ENCODE results near the gene OR6C6.

Gene OR6C6

DNA sequence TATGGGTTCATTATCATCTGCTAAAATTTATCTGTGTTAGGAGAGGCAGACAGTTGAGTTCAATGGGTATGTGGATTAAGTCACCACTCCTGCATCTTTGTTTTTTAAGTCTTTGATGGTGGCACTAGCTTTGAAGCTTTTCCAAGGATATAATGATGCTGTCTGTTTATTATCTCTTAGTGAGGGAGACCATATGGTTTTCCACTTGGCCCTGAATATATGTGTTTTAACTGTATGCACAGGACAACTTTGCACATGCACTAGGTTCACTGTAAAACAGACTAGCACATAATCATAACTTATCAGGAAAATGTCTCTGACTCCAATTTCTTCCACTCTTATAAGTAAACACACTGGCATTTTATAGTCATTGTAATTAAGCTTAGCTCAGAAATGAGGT is 43.1 kb downstream of the OR6C6 start:
- Histone ChIP-seq H3K9me3 (ENCODE audit: severe bottlenecking) (no peaks in the 10 kb centered on the region), H3K27me3 (ENCODE audit: insufficient read depth, poor library complexity, severe bottlenecking) (peaks cover 16% of the 10 kb centered on the region), H3K27ac (ENCODE audit: poor library complexity, severe bottlenecking) (no peak overlapping the region), H3K36me3 (ENCODE audit: low read depth) (no peaks in the 10 kb centered on the region), H3K4me1 (ENCODE audit: insufficient read depth, poor library complexity, severe bottlenecking) (no peaks in the 10 kb centered on the region), H3K4me3 (ENCODE audit: severe bottlenecking) (no peak overlapping the region)
- DNase-seq (ENCODE audit: low spot score) (no peak), ATAC-seq (ENCODE audit: low read depth) (no peak)
- TF ChIP-seq, protein P1, sequence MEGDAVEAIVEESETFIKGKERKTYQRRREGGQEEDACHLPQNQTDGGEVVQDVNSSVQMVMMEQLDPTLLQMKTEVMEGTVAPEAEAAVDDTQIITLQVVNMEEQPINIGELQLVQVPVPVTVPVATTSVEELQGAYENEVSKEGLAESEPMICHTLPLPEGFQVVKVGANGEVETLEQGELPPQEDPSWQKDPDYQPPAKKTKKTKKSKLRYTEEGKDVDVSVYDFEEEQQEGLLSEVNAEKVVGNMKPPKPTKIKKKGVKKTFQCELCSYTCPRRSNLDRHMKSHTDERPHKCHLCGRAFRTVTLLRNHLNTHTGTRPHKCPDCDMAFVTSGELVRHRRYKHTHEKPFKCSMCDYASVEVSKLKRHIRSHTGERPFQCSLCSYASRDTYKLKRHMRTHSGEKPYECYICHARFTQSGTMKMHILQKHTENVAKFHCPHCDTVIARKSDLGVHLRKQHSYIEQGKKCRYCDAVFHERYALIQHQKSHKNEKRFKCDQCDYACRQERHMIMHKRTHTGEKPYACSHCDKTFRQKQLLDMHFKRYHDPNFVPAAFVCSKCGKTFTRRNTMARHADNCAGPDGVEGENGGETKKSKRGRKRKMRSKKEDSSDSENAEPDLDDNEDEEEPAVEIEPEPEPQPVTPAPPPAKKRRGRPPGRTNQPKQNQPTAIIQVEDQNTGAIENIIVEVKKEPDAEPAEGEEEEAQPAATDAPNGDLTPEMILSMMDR (IDR thresholded peaks at IDR 0.05; ENCODE audit: poor library complexity, severe bottlenecking): no peak

DNA sequence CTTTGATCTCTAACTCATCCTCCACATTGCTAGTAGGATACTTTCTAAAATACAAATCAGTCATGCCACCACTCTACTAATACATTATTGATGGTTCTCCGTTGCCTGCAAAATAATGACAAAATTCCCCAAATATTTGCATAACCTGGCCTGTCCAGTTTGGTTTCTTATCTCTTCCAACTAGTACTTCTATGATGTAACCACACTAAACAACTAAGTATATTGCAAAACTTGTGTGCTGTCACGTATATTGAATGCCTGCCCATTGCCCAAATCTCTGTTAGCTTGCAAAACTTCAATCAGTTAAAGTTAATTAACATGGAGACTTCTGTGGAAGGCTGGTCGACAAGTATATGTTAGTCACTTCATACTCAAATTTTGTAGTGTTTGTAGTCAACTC is 45.4 kb downstream of the OR6C6 start:
- TF ChIP-seq, protein P1 (IDR thresholded peaks at IDR 0.05; ENCODE audit: poor library complexity, severe bottlenecking): no peak
- H3K4me3 ChIP-seq (ENCODE audit: severe bottlenecking): no peak overlapping the region
- H3K4me1 ChIP-seq (ENCODE audit: insufficient read depth, poor library complexity, severe bottlenecking): no peaks in the 10 kb centered on the region
- DNase-seq (ENCODE audit: low spot score) (no peak), ATAC-seq (ENCODE audit: low read depth) (no peak)
- H3K27ac ChIP-seq (ENCODE audit: poor library complexity, severe bottlenecking): no peak overlapping the region
- H3K36me3 ChIP-seq (ENCODE audit: low read depth): no peaks in the 10 kb centered on the region
- no peaks in the 10 kb centered on the region for H3K9me3 ChIP-seq (ENCODE audit: severe bottlenecking)
- H3K27me3 ChIP-seq (ENCODE audit: insufficient read depth, poor library complexity, severe bottlenecking): peaks cover 35% of the 10 kb centered on the region

DNA sequence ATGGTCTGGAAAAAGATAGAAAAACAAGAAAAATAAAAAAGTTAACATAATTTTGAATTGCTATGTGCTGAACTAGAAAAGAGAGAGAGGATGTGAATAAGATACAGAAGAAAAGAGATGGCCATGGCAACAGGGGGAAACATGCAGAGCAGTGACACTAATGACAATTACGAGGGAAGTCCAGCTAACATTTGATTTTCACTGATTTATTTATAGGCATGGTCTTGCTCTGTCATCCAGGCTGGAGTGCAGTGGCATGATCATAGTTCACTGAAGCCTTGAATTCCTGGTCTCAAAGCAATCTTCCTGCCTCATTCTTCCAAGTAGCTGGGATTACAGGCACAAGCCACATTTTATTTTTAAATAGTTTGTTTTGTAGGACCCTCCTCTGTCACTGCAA is 50.2 kb downstream of the OR6C6 start:
- no peaks in the 10 kb centered on the region for H3K9me3 ChIP-seq (ENCODE audit: severe bottlenecking)
- TF ChIP-seq, protein P1 (IDR thresholded peaks at IDR 0.05; ENCODE audit: poor library complexity, severe bottlenecking): no peak
- DNase-seq (ENCODE audit: low spot score) (no peak), ATAC-seq (ENCODE audit: low read depth) (no peak)
- no peaks in the 10 kb centered on the region for H3K36me3 ChIP-seq (ENCODE audit: low read depth)
- H3K4me1 ChIP-seq (ENCODE audit: insufficient read depth, poor library complexity, severe bottlenecking): no peaks in the 10 kb centered on the region
- no peak overlapping the region for H3K4me3 ChIP-seq (ENCODE audit: severe bottlenecking)
- H3K27me3 ChIP-seq (ENCODE audit: insufficient read depth, poor library complexity, severe bottlenecking): peaks cover 37% of the 10 kb centered on the region
- H3K27ac ChIP-seq (ENCODE audit: poor library complexity, severe bottlenecking): no peak overlapping the region

DNA sequence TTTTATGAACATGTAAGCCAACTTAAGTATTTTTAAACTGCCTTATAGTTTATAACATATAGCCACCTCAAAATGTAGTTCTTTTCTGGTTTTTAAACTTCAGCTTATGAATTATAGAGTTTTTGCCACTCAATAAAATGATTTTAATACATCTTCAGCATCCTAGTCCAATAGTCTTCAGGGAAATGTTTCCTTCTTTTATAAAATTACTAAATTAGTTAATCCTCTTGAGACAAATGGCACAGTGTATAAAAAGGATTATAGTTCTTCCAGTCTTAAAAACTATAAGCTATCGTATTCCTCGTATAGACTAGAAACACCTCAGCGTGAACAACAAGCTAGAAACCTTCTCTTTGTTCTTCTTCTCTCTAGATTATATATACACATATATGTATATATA is 52.1 kb downstream of the OR6C6 start, which contains the start of gene OR6C74:
OR6C74 (plus strand) TSS at position 301 of the 400 bp plus-strand sequence. CDS start 2,679 bp downstream, outside the sequence.
- H3K27ac ChIP-seq (ENCODE audit: poor library complexity, severe bottlenecking): no peak within 1 kb of the TSS
- H3K4me1 ChIP-seq (ENCODE audit: insufficient read depth, poor library complexity, severe bottlenecking): no peaks in the 10 kb centered on the region
- DNase-seq (ENCODE audit: low spot score) (no peak), ATAC-seq (ENCODE audit: low read depth) (no peak)
- H3K9me3 ChIP-seq (ENCODE audit: severe bottlenecking): no peaks in the 10 kb centered on the region
- H3K27me3 ChIP-seq (ENCODE audit: insufficient read depth, poor library complexity, severe bottlenecking): peaks cover 28% of the 10 kb centered on the region
- H3K36me3 ChIP-seq (ENCODE audit: low read depth): no peaks in the 10 kb centered on the region
- no peak within 1 kb of the TSS for H3K4me3 ChIP-seq (ENCODE audit: severe bottlenecking)
- TF ChIP-seq, protein P1 (IDR thresholded peaks at IDR 0.05; ENCODE audit: poor library complexity, severe bottlenecking): no peak

Measured in RWPE2 (cell line).